ENCODE results near the gene ZFYVE26.

Gene ZFYVE26

DNA sequence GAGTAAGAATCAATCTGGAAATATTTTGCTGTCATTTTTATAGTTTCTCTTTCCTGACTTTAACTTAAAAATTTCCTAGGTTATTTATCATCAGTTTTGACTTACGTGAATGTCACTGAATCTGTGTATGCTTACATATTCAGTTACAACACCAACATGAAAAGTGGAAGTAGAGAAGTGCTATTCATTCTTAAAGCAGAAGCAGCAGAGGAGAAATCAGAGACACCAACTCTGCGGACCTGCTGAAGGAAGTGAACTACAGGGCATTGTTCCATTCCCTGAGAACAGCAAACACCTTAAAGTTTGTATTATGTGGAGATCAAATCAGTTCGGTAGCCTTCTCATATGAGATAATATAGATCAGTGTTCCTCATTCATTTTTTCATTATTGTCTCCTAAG is 37.3 kb upstream of the ZFYVE26 start:
- no peak for ATAC-seq
- TF ChIP-seq TSHZ2 (CRISPR knock-in tag; IDR thresholded peaks at IDR 0.05) (no peak), PPARA (CRISPR knock-in tag; IDR thresholded peaks at IDR 0.05; ENCODE audit: borderline replicate concordance) (no peak), ZNF70 (CRISPR knock-in tag; IDR thresholded peaks at IDR 0.05) (no peak), CSDC2 (CRISPR knock-in tag; IDR thresholded peaks at IDR 0.05) (no peak), TOX (CRISPR knock-in tag; IDR thresholded peaks at IDR 0.05; ENCODE audit: borderline replicate concordance) (no peak)

GRCh38 chr14:67852926-67853604 is 36.7 kb upstream of the ZFYVE26 start:
- ATAC-seq = no peak
- TF ChIP-seq TSHZ2 (CRISPR knock-in tag; IDR thresholded peaks at IDR 0.05) = no peak

DNA sequence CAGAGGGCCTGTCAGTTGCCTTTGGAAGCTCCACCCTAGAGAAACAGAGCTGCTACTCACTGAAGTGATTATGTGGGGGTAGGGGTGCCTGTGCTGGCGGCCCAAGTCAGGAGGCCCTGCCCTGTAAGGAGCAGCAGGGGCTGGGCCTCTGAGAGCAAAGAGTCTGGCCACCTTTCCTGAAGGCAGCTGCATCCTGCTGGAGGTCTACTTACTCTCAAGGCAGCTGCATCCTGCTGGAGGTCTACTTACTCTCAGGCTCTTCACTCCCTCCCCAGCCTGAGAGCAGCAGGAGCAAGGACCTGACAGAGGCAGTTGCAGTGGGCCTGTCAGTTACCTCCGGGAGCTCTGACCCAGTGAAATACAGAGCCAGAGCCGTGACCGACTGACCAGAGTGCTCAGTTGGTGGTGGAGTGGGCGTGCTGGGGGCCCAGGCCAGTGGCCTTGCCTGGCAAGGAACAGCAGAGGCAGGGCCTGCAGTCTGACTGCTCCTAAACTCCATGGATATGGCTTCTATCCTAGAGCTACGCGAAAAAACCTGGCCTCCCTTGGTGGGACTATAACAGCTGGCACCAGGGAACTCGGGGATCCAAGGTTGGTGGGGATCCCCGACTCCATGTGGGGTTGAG is 35.5 kb upstream of the ZFYVE26 start:
- TF ChIP-seq ZNF565 (CRISPR knock-in tag; conservative IDR thresholded peaks at IDR 0.05; ENCODE audit: low read depth) (no peak), ARNTL (CRISPR knock-in tag; IDR thresholded peaks at IDR 0.05; ENCODE audit: borderline replicate concordance, low read depth) (no peak), GLIS3 (CRISPR knock-in tag; IDR thresholded peaks at IDR 0.05) (no peak), CSDC2 (CRISPR knock-in tag; IDR thresholded peaks at IDR 0.05) (no peak), TCF4 (CRISPR knock-in tag; IDR thresholded peaks at IDR 0.05; ENCODE audit: borderline replicate concordance) (no peak)
- ATAC-seq = no peak

DNA sequence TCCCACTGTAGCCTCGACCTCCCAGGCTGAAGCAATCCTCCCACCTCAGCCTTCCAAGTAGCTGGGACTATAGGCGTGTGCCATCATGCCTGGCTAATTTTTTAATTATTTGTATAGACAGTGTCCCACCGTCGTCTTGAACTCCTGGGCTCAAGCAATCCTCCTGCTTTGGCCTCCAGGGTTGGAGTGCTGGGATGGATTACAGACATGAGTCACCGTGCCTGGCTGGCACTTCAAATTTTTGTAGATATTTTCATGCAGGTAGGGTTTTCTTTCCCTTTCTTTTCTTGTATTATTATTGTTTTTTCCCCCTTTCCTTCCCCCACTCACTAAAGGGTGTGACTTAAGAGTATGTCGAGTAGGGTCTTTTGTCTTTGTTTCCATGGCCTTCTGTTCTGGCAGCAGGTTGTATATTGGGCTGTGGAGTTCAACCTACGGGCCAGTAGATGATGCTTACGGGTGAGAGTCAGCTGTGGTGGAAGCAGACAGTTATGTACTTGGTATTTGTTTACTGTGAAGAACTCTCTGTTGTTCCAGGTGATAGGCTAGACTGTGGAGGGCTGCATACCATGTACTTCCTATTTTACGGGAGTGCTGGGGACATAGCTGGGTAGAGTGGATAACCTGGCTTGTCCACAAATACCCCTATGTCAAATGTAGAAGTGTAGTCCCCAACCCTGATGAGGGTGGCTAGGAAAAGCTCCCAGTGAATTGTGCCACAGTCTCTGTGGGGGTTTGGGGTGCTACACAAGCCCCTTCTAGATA is 33.9 kb upstream of the ZFYVE26 start:
- TF ChIP-seq ESRRG (CRISPR knock-in tag; IDR thresholded peaks at IDR 0.05) = no peak
- no peak for TF ChIP-seq CSDC2 (CRISPR knock-in tag; IDR thresholded peaks at IDR 0.05)
- TF ChIP-seq, protein P1, sequence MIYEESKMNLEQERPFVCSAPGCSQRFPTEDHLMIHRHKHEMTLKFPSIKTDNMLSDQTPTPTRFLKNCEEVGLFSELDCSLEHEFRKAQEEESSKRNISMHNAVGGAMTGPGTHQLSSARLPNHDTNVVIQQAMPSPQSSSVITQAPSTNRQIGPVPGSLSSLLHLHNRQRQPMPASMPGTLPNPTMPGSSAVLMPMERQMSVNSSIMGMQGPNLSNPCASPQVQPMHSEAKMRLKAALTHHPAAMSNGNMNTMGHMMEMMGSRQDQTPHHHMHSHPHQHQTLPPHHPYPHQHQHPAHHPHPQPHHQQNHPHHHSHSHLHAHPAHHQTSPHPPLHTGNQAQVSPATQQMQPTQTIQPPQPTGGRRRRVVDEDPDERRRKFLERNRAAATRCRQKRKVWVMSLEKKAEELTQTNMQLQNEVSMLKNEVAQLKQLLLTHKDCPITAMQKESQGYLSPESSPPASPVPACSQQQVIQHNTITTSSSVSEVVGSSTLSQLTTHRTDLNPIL (CRISPR knock-in tag; IDR thresholded peaks at IDR 0.05; ENCODE audit: low read depth) = no peak
- TF ChIP-seq ZNF565 (CRISPR knock-in tag; conservative IDR thresholded peaks at IDR 0.05; ENCODE audit: low read depth) = no peak
- TF ChIP-seq TCF4 (CRISPR knock-in tag; IDR thresholded peaks at IDR 0.05; ENCODE audit: borderline replicate concordance) = no peak
- no peak for TF ChIP-seq RARB (CRISPR knock-in tag; IDR thresholded peaks at IDR 0.05)
- TF ChIP-seq PATZ1 (CRISPR knock-in tag; IDR thresholded peaks at IDR 0.05; ENCODE audit: borderline replicate concordance) = no peak
- no peak for TF ChIP-seq PPARA (CRISPR knock-in tag; IDR thresholded peaks at IDR 0.05; ENCODE audit: borderline replicate concordance)
- no peak for TF ChIP-seq OSR1 (CRISPR knock-in tag; IDR thresholded peaks at IDR 0.05)
- TF ChIP-seq ISL1 (CRISPR knock-in tag; IDR thresholded peaks at IDR 0.05) = no peak
- no peak for TF ChIP-seq SNAI2 (CRISPR knock-in tag; IDR thresholded peaks at IDR 0.05)
- TF ChIP-seq ZFP30 (CRISPR knock-in tag; IDR thresholded peaks at IDR 0.05) = no peak
- TF ChIP-seq TOX (CRISPR knock-in tag; IDR thresholded peaks at IDR 0.05; ENCODE audit: borderline replicate concordance) = no peak
- no peak for TF ChIP-seq ZNF70 (CRISPR knock-in tag; IDR thresholded peaks at IDR 0.05)
- TF ChIP-seq ZC3H10 (CRISPR knock-in tag; IDR thresholded peaks at IDR 0.05) = no peak
- no peak for TF ChIP-seq ARNTL (CRISPR knock-in tag; IDR thresholded peaks at IDR 0.05; ENCODE audit: borderline replicate concordance, low read depth)

More for the DNA sequence above, 33.9 kb upstream of the ZFYVE26 start:
- ATAC-seq = no peak

All from SK-N-SH treated with all-trans-retinoic acid at 6 μM for 48 hours (cell line).